ENCODE measurements around the gene IL17RD. TPM values are rescaled to one million over a fixed set of nuclear protein-coding genes. Genes with fewer than 3 reads are reported as not detected.

The IL17RD gene
- total RNA-seq, 6 experiments from 2014 or later: under 0.01 to 0.40 (median 0.29) TPM

DNA sequence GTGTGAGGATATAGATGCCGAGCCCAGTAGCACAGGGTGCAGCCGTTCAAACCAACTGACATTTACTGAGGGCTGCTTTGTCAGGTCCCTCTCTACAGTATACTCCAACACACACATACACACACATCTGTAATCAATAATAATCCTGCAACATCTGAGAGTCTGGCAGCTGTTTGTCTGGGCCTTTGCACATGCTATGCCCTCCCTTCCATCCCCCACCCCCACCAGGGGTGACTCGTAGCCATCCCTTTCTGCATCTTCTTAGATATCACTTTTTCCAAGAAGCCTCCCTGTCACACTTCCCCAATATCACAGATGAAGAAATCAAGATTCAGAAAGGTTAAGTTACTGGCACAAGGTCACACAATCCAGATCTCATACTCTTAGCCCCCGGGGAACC, 91.0 kb downstream of the IL17RD start:
- H3K4me1 ChIP-seq: peaks cover 0 to 11% (median 0%) of the 10 kb centered on the region in 4 donors
- H3K36me3 ChIP-seq: no peaks in the 10 kb centered on the region
- WGBS (ENCODE audit: insufficient coverage, low coverage, low lambda C conversion rate, missing lambda C conversion rate): 86% methylated on average over 4 of the region's 4 CpGs
- intact Hi-C loops (cut with DNase I): no loop called here
- no peak for DNase-seq
- no peaks in the 10 kb centered on the region for H3K9me3 ChIP-seq
- TF ChIP-seq POLR2A (IDR thresholded peaks at IDR 0.05): no peak
- TF ChIP-seq CTCF (IDR thresholded peaks at IDR 0.05): no peak
- no peak overlapping the region for H3K4me3 ChIP-seq
- no peak overlapping the region for H3K27ac ChIP-seq
- no peak for ATAC-seq
- peaks cover 0 to 15% of the 10 kb centered on the region in 2 donors for H3K27me3 ChIP-seq

GRCh38 chr3:57073628-57074027, 91.5 kb downstream of the IL17RD start:
- peaks cover 0 to 7% (median 0%) of the 10 kb centered on the region in 4 donors for H3K4me1 ChIP-seq
- intact Hi-C loops (cut with DNase I): no loop called here
- no CpG with 5 or more reads among the region's 3 CpGs for WGBS (ENCODE audit: insufficient coverage, low coverage, low lambda C conversion rate, missing lambda C conversion rate)
- H3K4me3 ChIP-seq: no peak overlapping the region
- TF ChIP-seq CTCF (IDR thresholded peaks at IDR 0.05) (no peak), POLR2A (IDR thresholded peaks at IDR 0.05) (no peak)
- DNase-seq: no peak
- no peak overlapping the region for H3K27ac ChIP-seq
- H3K27me3 ChIP-seq: peaks cover 0 to 12% of the 10 kb centered on the region in 2 donors
- no peaks in the 10 kb centered on the region for H3K9me3 ChIP-seq
- ATAC-seq: no peak
- H3K36me3 ChIP-seq: no peaks in the 10 kb centered on the region

- Histone ChIP-seq H3K27me3 (no peaks in the 10 kb centered on the region), H3K4me3 (no peak overlapping the region), H3K4me1 (no peaks in the 10 kb centered on the region), H3K27ac (no peak overlapping the region), H3K9me3 (no peaks in the 10 kb centered on the region), H3K36me3 (no peaks in the 10 kb centered on the region)
- ATAC-seq (no peak), DNase-seq (no peak)
- TF ChIP-seq CTCF (IDR thresholded peaks at IDR 0.05) (no peak), POLR2A (IDR thresholded peaks at IDR 0.05) (no peak)
- intact Hi-C loops (cut with DNase I): no loop called here
- 62% methylated on average over 5 of the region's 6 CpGs for WGBS (ENCODE audit: insufficient coverage, low coverage, low lambda C conversion rate, missing lambda C conversion rate)
These were observed 95.7 kb downstream of the IL17RD start for GRCh38 chr3:57069503-57069902.

GRCh38 chr3:57068437-57069089, 96.6 kb downstream of the IL17RD start:
- 54% methylated on average over 11 of the region's 11 CpGs for WGBS (ENCODE audit: insufficient coverage, low coverage, low lambda C conversion rate, missing lambda C conversion rate)
- peak; percentile 39 to 70 (median 58) for ATAC-seq
- H3K27me3 ChIP-seq: no peaks in the 10 kb centered on the region
- no peak overlapping the region for H3K27ac ChIP-seq
- intact Hi-C loops (cut with DNase I): no loop called here
- H3K36me3 ChIP-seq: no peaks in the 10 kb centered on the region
- H3K9me3 ChIP-seq: no peaks in the 10 kb centered on the region
- H3K4me1 ChIP-seq: no peaks in the 10 kb centered on the region
- DNase-seq: no peak
- no peak overlapping the region for H3K4me3 ChIP-seq
- TF ChIP-seq CTCF (IDR thresholded peaks at IDR 0.05): no peak
- TF ChIP-seq POLR2A (IDR thresholded peaks at IDR 0.05): no peak
